Liver (tissue), 9 donors: ENCODE data around the gene TP53TG5. TPM values are rescaled to one million over a fixed set of nuclear protein-coding genes. Genes with fewer than 3 reads are reported as not detected.

Source experiments
- DNase-seq: peaks from one replicate; pipeline ENCODE4 v3.0.0-alpha.2; 2017; ENCODE audit warnings: low spot score
- H3K27ac ChIP-seq, 2 donors: one replicate each; pipeline ENCODE4 v1.7.0; 2013; ENCODE audit warnings: inconsistent platforms in 2 of 2, low read length in 2 of 2, control low read depth in 1 of 2, low read depth in 1 of 2, mild to moderate bottlenecking in 1 of 2
- H3K27me3 ChIP-seq, 4 donors: one replicate each; pipeline versions ENCODE4 v1.6.1 to v1.7.0; 2013; ENCODE audit warnings: low read length in 3 of 4, inconsistent platforms in 1 of 4, mild to moderate bottlenecking in 1 of 4, moderate library complexity in 1 of 4; ENCODE audit not compliant: control insufficient read depth in 4 of 4, insufficient read depth in 4 of 4
- H3K36me3 ChIP-seq, 4 donors: one replicate each; pipeline versions ENCODE4 v1.6.1 to v1.7.0; 2013; ENCODE audit warnings: low read length in 3 of 4, mild to moderate bottlenecking in 3 of 4, low read depth in 1 of 4, moderate library complexity in 1 of 4; ENCODE audit not compliant: control insufficient read depth in 4 of 4, insufficient read depth in 3 of 4
- H3K4me1 ChIP-seq, 4 donors: one replicate each; pipeline versions ENCODE4 v1.6.1 to v1.7.0; 2013; ENCODE audit warnings: low read length in 3 of 4, mild to moderate bottlenecking in 3 of 4, moderate library complexity in 1 of 4; ENCODE audit not compliant: control insufficient read depth in 4 of 4, insufficient read depth in 4 of 4
- H3K4me3 ChIP-seq, 3 donors: one replicate each; pipeline versions ENCODE4 v1.6.1 to v1.7.0; 2013; ENCODE audit warnings: low read length in 3 of 3, control low read depth in 1 of 3, low read depth in 1 of 3, mild to moderate bottlenecking in 1 of 3
- H3K9ac ChIP-seq, 2 donors: one replicate each; pipeline ENCODE4 v1.7.0; 2013; ENCODE audit warnings: low read length in 2 of 2, mild to moderate bottlenecking in 2 of 2, moderate library complexity in 2 of 2, control low read depth in 1 of 2, low read depth in 1 of 2
- H3K9me3 ChIP-seq, 4 donors: one replicate each; pipeline versions ENCODE4 v1.6.1 to v1.7.0; 2013; ENCODE audit warnings: low read length in 3 of 4; ENCODE audit not compliant: control insufficient read depth in 4 of 4
- ATF3 ChIP-seq: IDR thresholded peaks from 2 replicates; pipeline ENCODE4 v1.6.1; 2016; ENCODE audit warnings: antibody characterized with exemption
- CTCF ChIP-seq: fragments of 150-350 bp; IDR thresholded peaks from 2 replicates; pipeline ENCODE4 v1.5.1; 2017; ENCODE audit warnings: improper control_type of control experiment, low read depth, low read length; ENCODE audit not compliant: missing input control
- EGR1 ChIP-seq, 2 donors: IDR thresholded peaks; 2 replicates each; pipeline ENCODE4 v1.6.1; 2016 to 2018; ENCODE audit warnings: antibody characterized with exemption in 2 of 2, low read depth in 2 of 2
- FOXA1 ChIP-seq: IDR thresholded peaks from 2 replicates; pipeline ENCODE4 v1.6.1; 2016; ENCODE audit warnings: antibody characterized with exemption
- FOXA2 ChIP-seq: IDR thresholded peaks from 2 replicates; pipeline ENCODE4 v1.6.1; 2016; ENCODE audit warnings: antibody characterized with exemption
- GABPA ChIP-seq, 2 donors: IDR thresholded peaks in 1 of 2; conservative IDR thresholded peaks in 1 of 2; 2 replicates each; pipeline ENCODE4 v1.6.1; 2016; ENCODE audit warnings: antibody characterized with exemption in 2 of 2, mild to moderate bottlenecking in 1 of 2, moderate library complexity in 1 of 2
- HNF4A ChIP-seq, 2 donors: conservative IDR thresholded peaks; 2 replicates each; pipeline ENCODE4 v1.6.1; 2016; ENCODE audit warnings: antibody characterized with exemption in 2 of 2, mild to moderate bottlenecking in 2 of 2
- HNF4G ChIP-seq: IDR thresholded peaks from 2 replicates; pipeline ENCODE4 v1.6.1; 2016; ENCODE audit warnings: antibody characterized with exemption
- JUND ChIP-seq, 2 donors: IDR thresholded peaks; 2 replicates each; pipeline ENCODE4 v1.6.1; 2016; ENCODE audit warnings: antibody characterized with exemption in 2 of 2
- NR2F2 ChIP-seq: IDR thresholded peaks from 2 replicates; pipeline ENCODE4 v1.6.1; 2016; ENCODE audit warnings: antibody characterized with exemption
- RAD21 ChIP-seq, 2 donors: IDR thresholded peaks; 2 replicates each; pipeline ENCODE4 v1.6.1; 2016; ENCODE audit warnings: antibody characterized with exemption in 2 of 2, mild to moderate bottlenecking in 2 of 2
- RXRA ChIP-seq, 2 donors: IDR thresholded peaks; 2 replicates each; pipeline ENCODE4 v1.6.1; 2017 to 2018; ENCODE audit warnings: antibody characterized with exemption in 2 of 2, mild to moderate bottlenecking in 1 of 2
- SP1 ChIP-seq: IDR thresholded peaks from 2 replicates; pipeline ENCODE4 v1.6.1; 2018; ENCODE audit warnings: antibody characterized with exemption, mild to moderate bottlenecking
- TAF1 ChIP-seq: conservative IDR thresholded peaks from 2 replicates; pipeline ENCODE4 v1.6.1; 2016; ENCODE audit warnings: antibody characterized with exemption, mild to moderate bottlenecking
- YY1 ChIP-seq: IDR thresholded peaks from 2 replicates; pipeline ENCODE4 v1.6.1; 2016; ENCODE audit warnings: antibody characterized with exemption, mild to moderate bottlenecking
- ZBTB33 ChIP-seq: IDR thresholded peaks from 2 replicates; pipeline ENCODE4 v1.6.1; 2016; ENCODE audit warnings: antibody characterized with exemption
- WGBS: extraction: QIAGEN DNeasy Blood & Tissue Kit; methylation state at CpG from one replicate; pipeline ENCODE4 v1.1.7; 2013; 5-methylcytosine and 5-hydroxymethylcytosine counted together
- polyA plus RNA-seq, 2 donors: library from polyadenylated mRNA; stranded (reverse) in 1 of 2; unstranded in 1 of 2; fragments of 200-250 nt in 1 of 2; fragments of >200 nt in 1 of 2; fragmentation: Nextera tagmentation in 1 of 2; extraction: Ambion mirVana in 1 of 2; gene quantifications; one replicate each; pipeline versions ENCODE4 v1.2.1 to v1.2.3, GENCODE V29; 2013 to 2015
- total RNA-seq, 2 donors: library from RNA; depleted of rRNA; stranded (reverse); fragments of >200 nt; gene quantifications; one replicate each; pipeline ENCODE4 v1.2.3, GENCODE V29; 2014
- TF ChIP-seq, protein P1 (sequence below): IDR thresholded peaks from 2 replicates; pipeline ENCODE4 v1.6.1; 2016; ENCODE audit warnings: antibody characterized with exemption, mild to moderate bottlenecking
- TF ChIP-seq, protein P2 (sequence below): IDR thresholded peaks from 2 replicates; pipeline ENCODE4 v1.6.1; 2016; ENCODE audit warnings: antibody characterized with exemption
- donor health status: healthy.
- donor health status: healthy.
- donor health status: healthy.
- donor health status: healthy.
- donor health status: healthy.

TP53TG5 gene
- total and polyA plus RNA-seq, 4 donors, result not detected

GRCh38 chr20:45413479-45413878, 35.4 kb upstream of the TP53TG5 start:
- Histone ChIP-seq H3K9ac (no peak overlapping the region), H3K9me3 (no peaks in the 10 kb centered on the region), H3K27ac (no peak overlapping the region), H3K4me1 (peaks cover 4 to 13% (median 11%) of the 10 kb centered on the region in 4 donors), H3K4me3 (no peak overlapping the region), H3K27me3 (no peaks in the 10 kb centered on the region), H3K36me3 (peaks cover 0 to 3% (median 1%) of the 10 kb centered on the region in 4 donors)
- no peak for DNase-seq
- 78% methylated on average over 3 of the region's 3 CpGs for WGBS
- TF ChIP-seq ATF3 (no peak), RAD21 (IDR thresholded peaks at IDR 0.05) (no peak), FOXA2 (no peak), NR2F2 (no peak), FOXA1 (no peak), EGR1 (IDR thresholded peaks at IDR 0.05; ENCODE audit: low read depth in 2 of 2) (no peak), YY1 (no peak), SP1 (no peak), HNF4A (conservative IDR thresholded peaks at IDR 0.05) (no peak), JUND (IDR thresholded peaks at IDR 0.05) (no peak), RXRA (IDR thresholded peaks at IDR 0.05) (no peak), GABPA (IDR thresholded peaks at IDR 0.05 in 1 of 2, conservative IDR thresholded peaks at IDR 0.05 in 1 of 2) (no peak), TAF1 (no peak), CTCF (no peak), ZBTB33 (no peak), HNF4G (no peak)
- TF ChIP-seq, protein P1, sequence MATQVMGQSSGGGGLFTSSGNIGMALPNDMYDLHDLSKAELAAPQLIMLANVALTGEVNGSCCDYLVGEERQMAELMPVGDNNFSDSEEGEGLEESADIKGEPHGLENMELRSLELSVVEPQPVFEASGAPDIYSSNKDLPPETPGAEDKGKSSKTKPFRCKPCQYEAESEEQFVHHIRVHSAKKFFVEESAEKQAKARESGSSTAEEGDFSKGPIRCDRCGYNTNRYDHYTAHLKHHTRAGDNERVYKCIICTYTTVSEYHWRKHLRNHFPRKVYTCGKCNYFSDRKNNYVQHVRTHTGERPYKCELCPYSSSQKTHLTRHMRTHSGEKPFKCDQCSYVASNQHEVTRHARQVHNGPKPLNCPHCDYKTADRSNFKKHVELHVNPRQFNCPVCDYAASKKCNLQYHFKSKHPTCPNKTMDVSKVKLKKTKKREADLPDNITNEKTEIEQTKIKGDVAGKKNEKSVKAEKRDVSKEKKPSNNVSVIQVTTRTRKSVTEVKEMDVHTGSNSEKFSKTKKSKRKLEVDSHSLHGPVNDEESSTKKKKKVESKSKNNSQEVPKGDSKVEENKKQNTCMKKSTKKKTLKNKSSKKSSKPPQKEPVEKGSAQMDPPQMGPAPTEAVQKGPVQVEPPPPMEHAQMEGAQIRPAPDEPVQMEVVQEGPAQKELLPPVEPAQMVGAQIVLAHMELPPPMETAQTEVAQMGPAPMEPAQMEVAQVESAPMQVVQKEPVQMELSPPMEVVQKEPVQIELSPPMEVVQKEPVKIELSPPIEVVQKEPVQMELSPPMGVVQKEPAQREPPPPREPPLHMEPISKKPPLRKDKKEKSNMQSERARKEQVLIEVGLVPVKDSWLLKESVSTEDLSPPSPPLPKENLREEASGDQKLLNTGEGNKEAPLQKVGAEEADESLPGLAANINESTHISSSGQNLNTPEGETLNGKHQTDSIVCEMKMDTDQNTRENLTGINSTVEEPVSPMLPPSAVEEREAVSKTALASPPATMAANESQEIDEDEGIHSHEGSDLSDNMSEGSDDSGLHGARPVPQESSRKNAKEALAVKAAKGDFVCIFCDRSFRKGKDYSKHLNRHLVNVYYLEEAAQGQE, result no peak
- TF ChIP-seq, protein P2, sequence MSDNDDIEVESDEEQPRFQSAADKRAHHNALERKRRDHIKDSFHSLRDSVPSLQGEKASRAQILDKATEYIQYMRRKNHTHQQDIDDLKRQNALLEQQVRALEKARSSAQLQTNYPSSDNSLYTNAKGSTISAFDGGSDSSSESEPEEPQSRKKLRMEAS, result no peak
